HL-60 (cell line): ENCODE data around the gene ANKK1.

ENCODE experiments used
- DNase-seq, 2 experiments: peaks; one replicate each; pipeline ENCODE4 v3.0.0-alpha.2; 2010 to 2020; ENCODE audit warnings: low read depth in 1 of 2, low spot score in 1 of 2
- H3K27ac ChIP-seq: fragments of 250-450 bp; sonication (Bioruptor Pico); replicated peaks from 2 replicates; pipeline ENCODE4 v1.5.1; 2020; ENCODE audit warnings: mild to moderate bottlenecking, moderate library complexity
- H3K27me3 ChIP-seq: fragments of 250-450 bp; sonication (Bioruptor Pico); 2 replicates; pipeline ENCODE4 v1.5.1; 2021; ENCODE audit warnings: mild to moderate bottlenecking, moderate library complexity; ENCODE audit not compliant: insufficient read depth, poor library complexity, severe bottlenecking
- H3K4me3 ChIP-seq: replicated peaks from 2 replicates; pipeline ENCODE4 v1.5.1; 2011; ENCODE audit warnings: mild to moderate bottlenecking, control low read depth, low read length; ENCODE audit not compliant: insufficient read depth
- GABPA ChIP-seq: IDR thresholded peaks from 2 replicates; pipeline ENCODE4 v1.6.1; 2012; ENCODE audit warnings: low read depth
- POLR2AphosphoS5 ChIP-seq: IDR thresholded peaks from 2 replicates; pipeline ENCODE4 v1.6.1; 2012; ENCODE audit warnings: low read depth
- REST ChIP-seq: IDR thresholded peaks from 2 replicates; pipeline ENCODE4 v1.6.1; 2012; ENCODE audit warnings: low read depth; ENCODE audit not compliant: insufficient replicate concordance
- SPI1 ChIP-seq: IDR thresholded peaks from 2 replicates; pipeline ENCODE4 v1.6.1; 2012; ENCODE audit warnings: low read depth, mild to moderate bottlenecking, borderline replicate concordance
- TF ChIP-seq, protein P1 (sequence below): IDR thresholded peaks from one replicate; pipeline ENCODE4 v1.5.1; 2011; ENCODE audit warnings: low read length, control low read depth, inconsistent platforms; ENCODE audit not compliant: insufficient read depth

Gene ANKK1

GRCh38 chr11:113341388-113342165 lies 46.0 kb upstream of the ANKK1 start:
- H3K27ac ChIP-seq: no peak overlapping the region
- no peak overlapping the region for H3K4me3 ChIP-seq
- no peak for TF ChIP-seq GABPA
- no peak for TF ChIP-seq REST
- TF ChIP-seq POLR2AphosphoS5: no peak
- no peak for TF ChIP-seq SPI1
- TF ChIP-seq, protein P1, sequence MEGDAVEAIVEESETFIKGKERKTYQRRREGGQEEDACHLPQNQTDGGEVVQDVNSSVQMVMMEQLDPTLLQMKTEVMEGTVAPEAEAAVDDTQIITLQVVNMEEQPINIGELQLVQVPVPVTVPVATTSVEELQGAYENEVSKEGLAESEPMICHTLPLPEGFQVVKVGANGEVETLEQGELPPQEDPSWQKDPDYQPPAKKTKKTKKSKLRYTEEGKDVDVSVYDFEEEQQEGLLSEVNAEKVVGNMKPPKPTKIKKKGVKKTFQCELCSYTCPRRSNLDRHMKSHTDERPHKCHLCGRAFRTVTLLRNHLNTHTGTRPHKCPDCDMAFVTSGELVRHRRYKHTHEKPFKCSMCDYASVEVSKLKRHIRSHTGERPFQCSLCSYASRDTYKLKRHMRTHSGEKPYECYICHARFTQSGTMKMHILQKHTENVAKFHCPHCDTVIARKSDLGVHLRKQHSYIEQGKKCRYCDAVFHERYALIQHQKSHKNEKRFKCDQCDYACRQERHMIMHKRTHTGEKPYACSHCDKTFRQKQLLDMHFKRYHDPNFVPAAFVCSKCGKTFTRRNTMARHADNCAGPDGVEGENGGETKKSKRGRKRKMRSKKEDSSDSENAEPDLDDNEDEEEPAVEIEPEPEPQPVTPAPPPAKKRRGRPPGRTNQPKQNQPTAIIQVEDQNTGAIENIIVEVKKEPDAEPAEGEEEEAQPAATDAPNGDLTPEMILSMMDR: no peak
- DNase-seq: no peak
- H3K27me3 ChIP-seq: no peaks in the 10 kb centered on the region

- DNase-seq: no peak
- TF ChIP-seq POLR2AphosphoS5 (no peak), REST (no peak), SPI1 (no peak), GABPA (no peak)
- TF ChIP-seq, protein P1: no peak
- H3K27ac ChIP-seq: no peak overlapping the region
- no peaks in the 10 kb centered on the region for H3K27me3 ChIP-seq
- H3K4me3 ChIP-seq: no peak overlapping the region
Observed at GRCh38 chr11:113345978-113346377, 41.6 kb upstream of the ANKK1 start.

DNA sequence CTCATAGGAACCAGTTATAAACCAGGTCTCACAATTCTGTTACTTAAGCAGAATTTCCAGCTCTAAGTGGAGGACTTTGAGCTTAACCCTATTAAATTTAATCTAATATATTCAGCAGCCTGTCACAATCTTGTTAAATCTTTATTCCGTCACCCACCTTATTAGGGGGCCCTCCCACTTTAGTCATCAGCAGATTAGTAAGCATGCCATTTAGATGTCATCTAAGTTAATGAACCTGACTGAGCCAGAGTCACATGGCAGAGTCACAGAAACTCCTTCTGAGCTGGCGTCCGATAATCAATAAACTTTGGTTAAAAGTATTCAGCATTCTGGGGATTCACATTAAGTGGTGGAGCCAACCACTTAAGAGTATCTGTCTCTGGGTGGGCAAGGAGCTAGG lies 38.1 kb upstream of the ANKK1 start:
- H3K27me3 ChIP-seq: no peaks in the 10 kb centered on the region
- DNase-seq: no peak
- H3K4me3 ChIP-seq: no peak overlapping the region
- H3K27ac ChIP-seq: no peak overlapping the region
- TF ChIP-seq GABPA: no peak
- no peak for TF ChIP-seq SPI1

GRCh38 chr11:113350336-113351067 lies 37.1 kb upstream of the ANKK1 start:
- no peak overlapping the region for H3K27ac ChIP-seq
- no peaks in the 10 kb centered on the region for H3K27me3 ChIP-seq
- H3K4me3 ChIP-seq: no peak overlapping the region
- TF ChIP-seq SPI1 (no peak), REST (no peak), GABPA (no peak)
- TF ChIP-seq, protein P1: no peak
- DNase-seq: no peak
